ENCODE results near the gene C2CD2.
A peak's percentile ranks its signal among the peaks of the same experiment; 100 is the strongest.

C2CD2 gene

DNA sequence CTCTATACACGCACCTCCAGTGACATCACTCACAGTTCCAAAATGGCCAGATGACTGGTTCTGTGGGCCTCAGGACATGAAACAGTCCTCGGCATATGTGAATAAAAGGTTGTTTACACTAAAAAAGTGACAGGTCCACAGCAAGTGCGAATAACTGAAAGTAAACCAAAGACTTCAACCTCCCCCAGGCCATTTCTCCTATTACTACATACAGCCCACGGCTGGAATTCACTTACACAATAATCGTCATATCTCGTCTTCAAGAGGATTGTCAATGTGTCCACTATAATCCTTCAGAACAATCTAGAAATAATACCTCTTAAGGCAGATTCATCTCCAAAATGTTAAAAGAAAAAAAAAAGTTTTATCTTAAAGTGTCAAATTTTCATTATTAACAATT, 72.8 kb downstream of the C2CD2 start:
- Histone ChIP-seq H3K79me2 (ENCODE audit: insufficient read depth, low read length) (peaks cover 39% of the 10 kb centered on the region), H4K20me1 (ENCODE audit: insufficient read depth, low read length, poor library complexity, severe bottlenecking) (no peaks in the 10 kb centered on the region), H3K4me2 (ENCODE audit: low read depth, low read length, poor library complexity, severe bottlenecking) (peak overlapping the region; percentile 67), H3K4me3 (ENCODE audit: low read length, poor library complexity, severe bottlenecking) (no peak overlapping the region), H3K4me1 (ENCODE audit: insufficient read depth, low read length, poor library complexity, severe bottlenecking) (peaks cover 53% of the 10 kb centered on the region), H3K9me3 (ENCODE audit: insufficient read depth, low read depth, low read length) (no peaks in the 10 kb centered on the region), H3K9me2 (replicated peaks; ENCODE audit: low read depth, low read length) (no peaks in the 10 kb centered on the region), H3K36me3 (ENCODE audit: insufficient read depth, low read length) (no peaks in the 10 kb centered on the region), H3K27me3 (ENCODE audit: insufficient read depth, low read length, poor library complexity, severe bottlenecking) (no peaks in the 10 kb centered on the region), H3F3A (ENCODE audit: low read depth) (no peaks in the 10 kb centered on the region), H2AFZ (ENCODE audit: low read length) (no peak overlapping the region), H3K9ac (ENCODE audit: low read depth, low read length, poor library complexity, severe bottlenecking) (no peak overlapping the region)
- no peak for TF ChIP-seq EZH2phosphoT487 (IDR thresholded peaks at IDR 0.05; ENCODE audit: borderline replicate concordance)
- TF ChIP-seq, protein P1, sequence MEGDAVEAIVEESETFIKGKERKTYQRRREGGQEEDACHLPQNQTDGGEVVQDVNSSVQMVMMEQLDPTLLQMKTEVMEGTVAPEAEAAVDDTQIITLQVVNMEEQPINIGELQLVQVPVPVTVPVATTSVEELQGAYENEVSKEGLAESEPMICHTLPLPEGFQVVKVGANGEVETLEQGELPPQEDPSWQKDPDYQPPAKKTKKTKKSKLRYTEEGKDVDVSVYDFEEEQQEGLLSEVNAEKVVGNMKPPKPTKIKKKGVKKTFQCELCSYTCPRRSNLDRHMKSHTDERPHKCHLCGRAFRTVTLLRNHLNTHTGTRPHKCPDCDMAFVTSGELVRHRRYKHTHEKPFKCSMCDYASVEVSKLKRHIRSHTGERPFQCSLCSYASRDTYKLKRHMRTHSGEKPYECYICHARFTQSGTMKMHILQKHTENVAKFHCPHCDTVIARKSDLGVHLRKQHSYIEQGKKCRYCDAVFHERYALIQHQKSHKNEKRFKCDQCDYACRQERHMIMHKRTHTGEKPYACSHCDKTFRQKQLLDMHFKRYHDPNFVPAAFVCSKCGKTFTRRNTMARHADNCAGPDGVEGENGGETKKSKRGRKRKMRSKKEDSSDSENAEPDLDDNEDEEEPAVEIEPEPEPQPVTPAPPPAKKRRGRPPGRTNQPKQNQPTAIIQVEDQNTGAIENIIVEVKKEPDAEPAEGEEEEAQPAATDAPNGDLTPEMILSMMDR (conservative IDR thresholded peaks at IDR 0.05; ENCODE audit: low read length) = no peak

DNA sequence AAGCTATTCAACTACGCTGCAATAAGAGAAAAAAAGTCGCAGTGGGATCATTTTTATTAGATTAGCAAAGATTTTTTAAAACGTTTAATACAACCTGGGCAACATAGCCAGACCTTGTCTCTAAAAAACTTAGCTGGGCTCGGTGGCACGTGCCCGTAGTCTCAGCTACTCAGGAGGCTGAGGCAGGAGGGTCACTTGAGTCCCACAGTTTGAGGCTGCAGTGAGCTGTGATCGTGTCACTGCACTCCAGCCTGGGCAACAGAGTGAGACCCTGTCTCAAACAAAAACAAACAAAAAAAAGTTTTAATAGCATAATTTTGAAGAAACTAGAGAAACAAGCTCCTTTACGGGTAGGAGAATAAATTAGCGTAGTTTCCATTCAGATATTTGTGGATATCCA, 73.7 kb downstream of the C2CD2 start:
- Histone ChIP-seq H3K9ac (ENCODE audit: low read depth, low read length, poor library complexity, severe bottlenecking) (peak overlapping the region; percentile 98), H3K4me3 (ENCODE audit: low read length, poor library complexity, severe bottlenecking) (peak overlapping the region; percentile 92), H3K9me2 (replicated peaks; ENCODE audit: low read depth, low read length) (no peaks in the 10 kb centered on the region), H3K4me1 (ENCODE audit: insufficient read depth, low read length, poor library complexity, severe bottlenecking) (peaks cover 49% of the 10 kb centered on the region), H4K20me1 (ENCODE audit: insufficient read depth, low read length, poor library complexity, severe bottlenecking) (no peaks in the 10 kb centered on the region), H3K4me2 (ENCODE audit: low read depth, low read length, poor library complexity, severe bottlenecking) (peak overlapping the region; percentile 67), H3K79me2 (ENCODE audit: insufficient read depth, low read length) (peaks cover 48% of the 10 kb centered on the region), H3K36me3 (ENCODE audit: insufficient read depth, low read length) (no peaks in the 10 kb centered on the region), H2AFZ (ENCODE audit: low read length) (no peak overlapping the region), H3K9me3 (ENCODE audit: insufficient read depth, low read depth, low read length) (no peaks in the 10 kb centered on the region), H3F3A (ENCODE audit: low read depth) (no peaks in the 10 kb centered on the region), H3K27me3 (ENCODE audit: insufficient read depth, low read length, poor library complexity, severe bottlenecking) (no peaks in the 10 kb centered on the region)
- no peak for TF ChIP-seq EZH2phosphoT487 (IDR thresholded peaks at IDR 0.05; ENCODE audit: borderline replicate concordance)
- TF ChIP-seq, protein P1 (conservative IDR thresholded peaks at IDR 0.05; ENCODE audit: low read length) = no peak

DNA sequence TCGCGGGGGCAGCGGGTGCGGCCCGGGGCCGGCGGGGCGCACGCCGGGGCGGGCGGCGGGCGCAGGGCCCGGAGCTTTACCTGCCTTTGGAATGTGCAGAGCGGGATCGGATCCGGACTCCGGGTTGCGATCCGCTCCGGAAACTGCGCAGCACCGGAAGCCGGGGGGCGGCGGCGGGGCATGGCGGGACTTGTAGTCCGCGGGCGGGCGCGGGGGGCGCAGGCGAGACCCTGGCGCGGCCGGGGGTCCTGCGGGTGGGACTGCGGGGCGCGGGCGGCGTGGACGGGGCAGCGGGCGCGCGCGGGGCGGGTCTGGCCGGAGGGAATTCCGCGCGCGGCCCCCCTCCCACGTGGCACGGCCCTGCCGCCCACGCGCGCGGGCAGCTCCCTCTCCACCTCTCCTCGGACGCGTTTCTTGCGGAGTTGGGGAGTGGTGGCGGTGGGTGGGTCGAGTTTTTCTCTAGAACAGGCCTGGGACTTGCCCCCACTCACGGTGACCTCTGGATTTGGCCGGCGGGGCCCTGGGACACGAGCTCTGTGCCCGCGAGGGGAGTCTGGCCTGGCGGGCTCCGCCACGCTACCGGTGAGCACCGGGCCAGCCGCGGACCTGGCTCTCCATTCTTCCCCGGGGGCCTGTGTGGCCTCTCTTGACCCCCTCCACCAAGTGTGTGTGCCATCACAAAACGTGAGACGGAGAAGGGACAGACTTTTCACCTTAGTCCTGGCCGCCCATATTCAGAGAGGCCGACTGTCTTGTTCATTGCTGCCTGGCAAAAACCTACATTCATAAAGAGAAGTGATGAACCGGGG, 74.4 kb downstream of the C2CD2 start, which contains the start of gene PRDM15:
Gene PRDM15 (minus strand): TSS at position 155 of the 809 bp plus-strand sequence. CDS start 18,981 bp downstream, outside the sequence.
- Histone ChIP-seq H3K4me2 (ENCODE audit: low read depth, low read length, poor library complexity, severe bottlenecking) (peak within 1 kb of the TSS; percentile 78), H3K4me3 (ENCODE audit: low read length, poor library complexity, severe bottlenecking) (peak within 1 kb of the TSS; percentile 92), H3K36me3 (ENCODE audit: insufficient read depth, low read length) (no peaks in the 10 kb centered on the region), H3K79me2 (ENCODE audit: insufficient read depth, low read length) (peaks cover 56% of the 10 kb centered on the region), H3K9ac (ENCODE audit: low read depth, low read length, poor library complexity, severe bottlenecking) (peak within 1 kb of the TSS; percentile 98), H3K4me1 (ENCODE audit: insufficient read depth, low read length, poor library complexity, severe bottlenecking) (peaks cover 43% of the 10 kb centered on the region), H4K20me1 (ENCODE audit: insufficient read depth, low read length, poor library complexity, severe bottlenecking) (no peaks in the 10 kb centered on the region), H3K27me3 (ENCODE audit: insufficient read depth, low read length, poor library complexity, severe bottlenecking) (no peaks in the 10 kb centered on the region), H3F3A (ENCODE audit: low read depth) (no peaks in the 10 kb centered on the region), H3K9me2 (replicated peaks; ENCODE audit: low read depth, low read length) (no peaks in the 10 kb centered on the region), H3K9me3 (ENCODE audit: insufficient read depth, low read depth, low read length) (no peaks in the 10 kb centered on the region), H2AFZ (ENCODE audit: low read length) (peak within 1 kb of the TSS; percentile 75)
- TF ChIP-seq, protein P1 (conservative IDR thresholded peaks at IDR 0.05; ENCODE audit: low read length) = no peak
- no peak for TF ChIP-seq EZH2phosphoT487 (IDR thresholded peaks at IDR 0.05; ENCODE audit: borderline replicate concordance)
